Activated gamma-delta T cell (primary cell): Measurements from ENCODE around the gene CFAP45.

ENCODE experiments used
- DNase-seq: peaks from one replicate; lab custom pipeline; 2025; lab: John Stamatoyannopoulos, UW

Gene CFAP45

DNA sequence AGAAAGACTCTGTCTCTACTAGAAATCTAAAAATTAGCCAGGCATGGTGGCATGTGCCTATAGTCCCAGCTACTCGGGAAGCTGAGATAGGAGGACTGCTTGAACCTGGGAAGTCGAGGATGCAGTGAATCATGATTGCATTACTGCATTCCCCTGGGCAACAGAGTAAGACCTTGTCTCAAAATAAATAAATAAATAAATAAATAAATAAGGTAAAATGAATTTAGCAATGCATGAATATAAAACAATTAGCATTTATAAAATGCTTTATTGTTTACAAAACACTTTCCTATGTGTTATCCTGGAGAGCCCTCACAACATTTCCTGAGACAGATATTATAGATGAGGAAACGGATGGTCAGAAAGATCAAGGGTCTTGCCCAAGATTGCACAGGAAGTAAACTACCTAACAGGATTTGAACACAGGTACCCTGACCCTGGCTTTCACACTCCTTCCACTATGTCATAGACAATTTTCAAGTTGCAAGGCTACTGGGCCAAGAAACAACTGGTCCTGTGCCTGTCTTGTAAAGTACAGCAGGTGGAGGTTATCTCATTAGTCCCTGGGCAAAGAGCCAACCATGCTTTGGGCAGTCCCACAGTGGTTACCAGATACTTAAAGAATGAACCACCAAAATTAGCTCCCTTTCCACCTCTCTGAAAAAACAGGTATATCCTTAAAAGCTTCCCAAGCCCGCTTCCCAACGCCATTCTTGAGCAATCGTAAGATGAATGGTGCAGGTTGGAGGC, 22.1 kb downstream of the CFAP45 start:
- DNase-seq: no peak

DNA sequence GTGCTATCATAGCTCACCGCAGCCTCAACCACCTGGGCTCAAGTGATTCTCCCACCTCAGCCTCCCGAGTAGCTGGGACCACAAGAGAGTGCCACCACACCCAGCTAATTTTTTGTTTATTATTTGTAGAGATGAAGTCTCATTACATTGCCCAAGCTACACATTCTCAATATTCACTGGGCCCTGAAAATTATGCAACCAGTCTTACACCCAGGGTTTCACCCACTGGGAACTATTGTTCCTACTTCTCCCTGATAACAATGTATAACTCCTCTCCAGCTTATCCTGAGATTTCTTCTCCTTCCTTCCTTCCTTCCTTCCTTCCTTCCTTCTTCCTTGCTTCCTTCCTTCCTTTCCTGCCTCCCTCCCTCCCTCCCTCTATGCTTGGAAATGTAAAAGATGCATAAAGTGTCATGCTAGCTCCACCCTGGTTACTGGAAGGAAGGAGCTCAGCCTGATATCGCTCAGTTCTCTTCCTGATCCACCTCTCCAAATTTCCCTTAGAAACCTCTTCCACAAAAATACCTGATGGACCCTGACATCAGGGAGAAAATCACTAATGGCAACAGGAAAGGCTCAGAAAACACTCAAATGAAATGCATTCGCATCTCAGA, 26.3 kb downstream of the CFAP45 start:
- DNase-seq: no peak

DNA sequence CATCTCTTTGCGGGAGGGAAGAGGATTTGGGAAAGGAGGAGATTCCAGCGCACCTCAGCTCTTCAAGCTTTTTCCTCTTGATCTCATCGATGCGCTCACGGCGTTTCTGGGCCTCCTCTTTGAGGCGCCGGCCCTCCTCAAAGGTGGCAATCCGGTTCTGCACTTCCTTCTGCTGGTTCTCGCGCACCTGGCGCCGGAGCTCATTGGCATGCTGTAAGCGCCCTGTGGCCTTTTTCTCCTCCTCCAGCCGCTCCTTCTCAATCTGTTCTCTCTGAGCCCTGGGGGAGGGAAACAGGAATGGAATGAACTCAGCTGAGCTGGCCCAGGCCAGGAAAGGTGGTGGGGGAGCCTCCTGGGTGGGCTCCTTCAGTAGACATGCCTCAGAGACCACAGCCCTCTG, 27.1 kb downstream of the CFAP45 start:
- DNase-seq: no peak

DNA sequence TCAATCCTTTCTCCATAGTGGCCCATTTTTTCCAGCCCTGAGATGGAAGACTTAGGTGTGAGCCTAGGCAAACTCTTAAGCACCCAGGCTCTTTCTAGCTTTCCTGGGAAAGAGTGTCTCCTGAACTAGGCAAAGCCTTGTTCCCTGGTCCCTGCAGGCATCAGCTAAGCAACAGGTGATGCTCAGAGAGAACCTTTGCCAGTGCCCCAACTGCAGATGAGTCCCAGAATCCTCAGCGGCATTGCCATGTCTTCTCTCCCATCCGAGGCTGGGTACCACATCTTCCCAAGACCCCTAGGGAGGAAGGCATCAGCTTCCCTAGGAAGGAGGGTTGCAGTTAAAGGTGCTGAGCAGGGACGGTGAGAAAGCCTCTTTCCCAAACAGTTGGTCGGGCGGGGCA, 29.3 kb downstream of the CFAP45 start:
- DNase-seq: no peak

DNA sequence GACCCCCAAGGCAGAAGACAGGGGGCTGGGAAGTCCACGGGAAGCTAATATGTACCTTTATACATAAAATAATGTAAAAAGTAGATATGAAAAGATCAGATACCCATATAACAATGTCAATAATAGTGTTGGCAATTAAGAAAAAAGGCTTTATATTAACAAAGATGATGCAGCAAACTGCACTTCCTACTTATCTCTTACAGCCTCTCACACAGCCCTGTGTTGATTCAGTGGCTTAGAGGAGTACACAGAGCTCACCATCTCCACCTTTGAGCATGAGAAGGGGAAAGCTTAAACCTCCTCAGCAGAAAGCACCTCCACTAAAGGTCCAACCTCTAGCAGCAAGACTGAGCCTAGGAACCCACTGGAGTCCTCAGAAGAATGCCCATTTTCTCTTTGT, 30.4 kb downstream of the CFAP45 start:
- no peak for DNase-seq

DNA sequence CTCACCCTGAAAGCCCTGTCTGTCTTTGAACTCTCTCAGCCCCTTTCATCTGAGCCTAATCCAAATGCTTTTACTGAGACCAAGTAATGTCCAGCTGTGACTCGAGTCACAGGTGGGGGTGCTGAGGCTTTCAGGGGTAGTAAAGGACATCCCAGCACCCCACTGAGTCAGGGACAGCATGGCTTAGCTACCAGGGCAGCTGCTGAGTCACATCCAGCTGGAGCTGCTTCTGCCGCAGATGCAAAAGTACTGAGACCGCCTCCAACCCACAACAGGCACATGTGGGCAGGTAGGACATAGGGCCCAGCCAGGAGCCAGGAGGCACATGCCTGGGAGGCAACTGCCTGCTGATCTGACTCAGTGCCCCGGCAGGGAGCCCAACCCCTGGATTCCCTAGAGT, 30.8 kb downstream of the CFAP45 start:
- DNase-seq: no peak

DNA sequence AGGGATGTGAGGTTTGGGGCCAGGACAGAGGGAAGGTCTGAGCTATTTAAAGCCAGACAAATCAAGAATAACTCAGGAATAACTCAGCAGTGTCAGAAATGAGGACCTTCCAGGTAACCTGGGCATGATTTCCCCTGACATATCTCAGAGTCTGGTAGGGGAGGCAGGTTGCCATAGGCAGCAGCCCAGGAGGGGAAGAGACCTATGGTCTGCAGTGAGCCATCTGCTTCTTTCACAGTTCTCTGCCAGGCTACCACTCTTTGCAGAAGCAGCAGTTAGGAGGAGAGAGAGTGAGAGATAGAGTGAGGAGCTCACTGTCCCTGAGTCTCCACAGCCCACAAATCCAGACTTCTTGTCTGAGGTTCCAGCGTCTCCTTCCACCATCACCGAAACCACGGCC, 31.2 kb downstream of the CFAP45 start:
- no peak for DNase-seq

DNA sequence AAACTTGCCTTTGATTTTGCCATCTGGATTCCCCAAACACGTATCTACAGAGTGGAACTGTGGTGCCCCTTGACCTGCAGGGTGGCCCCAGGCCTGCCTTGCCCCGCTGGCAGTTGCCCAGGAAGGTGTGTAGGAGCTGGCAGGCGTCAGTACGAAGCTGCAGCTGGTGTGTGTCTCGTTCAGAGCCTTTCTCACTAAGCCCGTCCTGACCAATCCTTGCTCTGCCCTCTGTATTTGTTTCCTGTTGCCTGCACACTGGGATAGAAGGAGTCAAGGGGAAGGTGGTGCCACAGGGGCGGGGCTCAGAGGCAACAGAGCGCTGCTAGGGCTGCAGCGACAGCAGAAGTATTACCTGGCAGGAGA, 32.3 kb downstream of the CFAP45 start:
- DNase-seq: no peak

DNA sequence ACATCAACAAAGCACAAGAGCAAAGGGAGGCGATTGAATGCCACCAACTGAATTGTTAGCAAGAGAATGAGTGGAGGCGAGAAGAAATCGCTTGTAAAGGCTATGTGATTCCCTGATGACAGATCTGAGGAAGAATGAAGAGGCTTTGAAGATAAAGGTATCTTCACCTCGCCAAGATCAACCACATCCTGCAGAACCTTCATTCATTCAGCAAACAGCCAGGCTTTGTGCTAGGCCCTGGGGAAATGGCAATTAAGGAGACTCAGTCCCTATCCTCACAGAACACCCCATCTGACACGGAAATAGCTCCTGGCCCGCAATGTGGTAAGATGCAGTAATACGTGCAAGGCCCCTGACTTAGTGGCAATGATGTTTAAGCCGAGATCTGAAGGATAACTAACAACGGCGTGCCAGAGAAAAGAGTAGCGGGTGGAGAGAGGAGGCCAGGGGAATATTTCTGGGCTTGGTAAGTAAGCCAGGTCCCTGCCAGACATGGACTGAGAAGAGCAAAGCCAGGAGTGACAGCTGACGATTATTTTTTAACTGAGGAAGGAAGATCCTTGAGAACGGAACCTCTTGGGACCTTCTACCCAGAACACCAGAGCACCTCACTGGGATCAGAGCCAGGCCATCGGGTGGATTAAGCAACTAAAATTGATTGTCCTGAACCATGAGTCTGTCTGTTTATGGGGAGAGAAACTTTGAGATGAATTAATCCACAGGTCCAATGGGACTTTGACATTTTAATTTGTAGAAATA, 32.9 kb downstream of the CFAP45 start:
- no peak for DNase-seq

DNA sequence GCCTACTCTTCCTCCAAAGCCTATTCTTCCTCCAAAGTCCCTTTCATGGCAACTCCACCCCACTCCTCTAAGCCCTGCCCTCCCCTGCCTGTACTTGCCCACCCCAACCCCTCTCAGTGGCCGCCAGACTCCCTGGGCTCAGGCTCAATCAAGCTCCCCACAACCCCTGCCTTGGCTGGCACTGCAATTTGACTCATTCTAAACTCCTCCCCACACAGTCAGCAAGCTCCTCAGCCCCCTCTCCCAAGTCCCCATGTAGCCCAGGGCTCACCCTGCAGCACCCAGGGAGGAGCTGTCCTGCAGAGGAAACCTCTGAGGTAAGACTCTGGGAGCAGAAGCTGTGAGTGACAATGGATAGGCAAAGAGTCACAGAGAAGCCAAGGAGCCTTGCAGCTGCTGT, 33.9 kb downstream of the CFAP45 start:
- no peak for DNase-seq

DNA sequence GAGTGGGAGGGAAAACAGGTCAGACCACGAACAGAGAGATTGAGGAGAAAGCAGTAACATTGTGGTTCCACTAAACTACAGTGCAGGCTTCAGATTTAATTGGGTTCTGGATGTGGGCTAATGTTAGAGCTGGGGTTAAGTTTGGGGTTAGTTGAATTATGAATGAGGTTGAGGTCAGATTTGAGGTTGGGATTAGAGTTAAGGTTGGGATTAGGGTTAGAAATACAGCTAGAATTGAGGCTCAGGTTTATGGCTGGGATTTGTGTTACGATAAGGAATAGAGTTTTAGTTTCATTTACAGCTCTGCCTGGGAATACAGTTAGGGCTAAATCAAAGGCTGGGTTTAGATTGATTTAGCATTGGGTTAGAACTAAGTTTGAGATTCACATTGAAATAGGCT, 35.7 kb downstream of the CFAP45 start:
- no peak for DNase-seq

DNA sequence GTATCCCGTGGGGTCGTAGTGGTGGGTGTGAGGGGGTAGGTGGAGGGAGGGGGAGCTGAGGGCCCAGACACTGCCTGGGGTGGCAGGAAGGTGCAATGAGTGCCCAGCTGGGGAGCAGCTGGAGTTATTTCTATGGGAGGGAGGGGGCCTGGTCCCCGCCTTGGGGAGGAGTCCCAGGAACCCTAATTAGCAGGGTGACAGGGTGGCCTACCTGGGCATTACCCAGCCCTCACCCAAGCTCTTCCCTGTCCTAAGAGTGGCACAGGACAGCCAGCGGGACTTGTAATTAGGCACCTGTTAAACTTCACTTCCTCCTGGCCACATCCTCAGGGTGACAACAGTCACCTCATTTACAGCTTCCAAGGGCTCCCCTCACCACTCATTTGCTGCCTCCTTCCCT, 37.4 kb downstream of the CFAP45 start, which contains the start of gene VSIG8:
TSS of gene VSIG8 (minus strand) at position 101 of the 400 bp plus-strand sequence. CDS start 136 bp downstream, outside the sequence.
- DNase-seq: no peak

DNA sequence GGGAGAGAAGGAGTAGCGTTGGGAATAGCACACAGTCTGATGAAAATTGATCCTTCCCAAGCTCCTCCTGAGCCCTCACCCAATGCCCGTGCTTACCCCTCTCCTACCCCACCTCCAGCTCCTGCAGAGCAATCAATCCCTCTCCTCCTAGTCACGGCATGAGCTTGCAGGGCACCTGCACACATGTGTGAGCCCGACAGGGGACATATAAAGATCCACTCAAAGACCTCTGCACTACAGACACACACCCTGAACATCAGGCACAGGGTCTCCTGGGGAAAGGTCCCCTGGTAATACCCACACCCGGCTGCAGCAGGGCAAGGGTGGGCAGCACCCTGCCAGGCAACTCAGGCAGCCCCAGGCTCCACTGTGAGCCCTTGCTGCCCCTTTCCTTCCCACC, 37.9 kb downstream of the CFAP45 start:
- no peak for DNase-seq

DNA sequence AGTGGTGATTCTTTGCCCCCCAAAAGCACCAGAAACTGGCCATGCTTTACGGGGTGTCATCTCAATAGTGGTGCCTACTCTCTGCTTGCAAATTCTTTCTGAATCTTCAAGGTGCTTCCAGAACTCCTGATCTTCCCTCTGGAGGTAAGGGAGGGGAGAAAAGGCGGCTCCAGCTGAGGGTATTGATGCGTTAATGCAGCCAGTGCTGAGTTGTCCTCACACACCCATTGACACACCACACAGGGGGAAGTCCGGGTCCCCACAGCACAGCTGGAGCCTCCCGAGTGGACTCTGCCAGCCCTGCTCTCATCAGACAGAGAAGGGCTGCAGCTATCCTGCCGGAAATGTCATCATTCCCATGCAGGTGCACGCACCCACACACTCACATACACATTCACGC, 38.7 kb downstream of the CFAP45 start:
- DNase-seq: no peak

DNA sequence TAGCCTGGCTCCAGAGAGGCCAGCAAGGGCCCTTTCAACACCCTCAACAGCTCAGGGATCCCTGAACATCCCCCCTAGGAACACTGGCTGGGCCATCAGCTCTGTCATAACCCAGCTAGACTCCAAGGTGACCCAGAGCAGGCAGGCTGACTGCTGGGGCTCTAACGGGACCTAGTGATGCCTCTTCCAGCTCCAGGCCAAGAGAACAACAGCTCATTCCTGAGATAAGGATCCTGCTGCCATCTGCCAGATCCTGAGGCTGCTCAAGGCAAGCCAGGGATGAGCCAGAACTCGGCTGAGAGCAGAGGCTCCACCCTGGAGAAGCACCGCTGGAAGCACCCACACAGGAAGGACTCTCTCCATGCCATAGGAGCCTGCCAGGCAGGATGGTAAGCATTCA, 39.5 kb downstream of the CFAP45 start:
- DNase-seq: no peak

DNA sequence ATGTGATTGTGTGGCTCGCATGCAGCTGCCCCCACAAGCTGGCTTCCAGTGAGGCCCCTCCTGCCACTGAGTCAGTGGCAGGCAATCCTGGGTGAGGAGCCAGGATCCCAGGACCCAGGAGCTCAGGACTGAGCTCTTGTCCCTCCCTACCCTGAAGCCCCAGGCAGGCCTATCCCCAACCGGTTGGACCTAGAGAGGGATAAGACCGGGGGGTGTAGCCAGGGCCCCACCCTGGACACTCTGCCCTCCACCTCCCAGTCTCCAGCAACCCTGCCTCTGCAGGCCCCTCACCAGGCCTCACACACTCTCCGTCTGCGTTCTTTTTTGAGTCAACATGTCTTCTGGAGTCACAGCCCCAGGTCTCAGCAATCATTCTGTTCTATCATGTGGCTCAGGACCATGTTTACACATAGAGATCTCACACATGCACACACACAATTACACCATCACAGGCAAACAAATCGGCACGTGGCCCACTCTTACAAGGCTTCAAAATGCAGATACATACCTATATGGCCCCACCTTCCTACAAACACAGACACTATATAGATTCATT, 40.1 kb downstream of the CFAP45 start:
- DNase-seq: no peak

DNA sequence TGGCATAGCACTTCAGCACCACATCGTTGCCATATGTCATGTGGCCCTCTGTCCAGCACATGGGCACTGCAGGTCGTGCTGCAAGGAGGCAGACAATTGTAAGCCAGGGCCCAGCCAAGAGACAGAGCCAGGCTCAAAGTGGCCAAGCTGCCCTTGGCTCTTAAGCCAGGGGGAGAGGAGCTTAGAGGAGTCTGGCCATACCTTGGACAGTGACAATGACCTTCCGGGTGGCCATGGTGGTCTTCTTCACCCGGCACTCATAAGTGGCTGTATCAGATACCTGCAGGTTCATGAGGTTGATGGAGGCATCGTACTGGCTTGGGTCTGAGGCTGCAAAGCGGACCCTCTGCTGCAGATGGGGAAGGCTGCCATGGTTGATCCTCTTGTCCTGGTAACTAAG, 42.1 kb downstream of the CFAP45 start:
- DNase-seq: no peak

DNA sequence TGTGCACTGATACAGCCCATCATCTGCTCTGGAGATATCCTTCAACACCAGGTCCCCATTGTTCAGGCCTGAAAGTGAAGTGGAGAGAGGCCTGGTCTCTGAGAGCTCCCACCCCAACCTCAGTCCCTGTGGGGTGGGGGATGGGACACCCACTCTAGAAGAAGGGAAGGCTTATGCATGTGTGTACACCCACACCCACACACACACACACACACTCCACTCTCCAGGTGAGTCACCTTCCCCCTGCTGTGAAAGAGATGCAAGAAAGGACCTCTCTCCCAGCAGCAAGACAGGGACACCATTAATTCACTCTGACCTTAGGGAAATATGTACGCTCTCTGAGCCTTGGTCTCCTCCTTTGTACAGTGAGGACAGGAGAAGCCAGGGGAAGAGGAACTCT, 43.4 kb downstream of the CFAP45 start:
- no peak for DNase-seq

DNA sequence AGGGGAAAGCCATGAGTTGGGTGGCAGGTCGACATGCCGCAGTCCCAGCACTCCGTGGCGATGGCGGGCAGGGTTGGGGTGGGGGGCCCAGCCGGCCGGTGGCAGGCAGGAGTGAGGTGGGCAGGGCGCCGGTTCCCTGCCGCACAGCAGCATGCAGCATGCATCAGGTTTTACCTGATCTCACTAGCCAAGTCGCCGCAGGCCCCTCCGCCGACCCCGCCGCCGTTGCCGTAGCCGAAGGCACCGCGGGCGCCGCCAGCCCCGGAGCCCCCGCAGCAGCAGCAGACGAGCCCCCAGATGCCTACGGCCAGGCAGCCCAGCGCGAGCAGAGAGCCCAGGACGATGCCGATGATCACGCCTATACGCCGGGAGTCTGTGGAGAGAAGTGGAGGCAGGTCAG, 44.3 kb downstream of the CFAP45 start:
- no peak for DNase-seq

DNA sequence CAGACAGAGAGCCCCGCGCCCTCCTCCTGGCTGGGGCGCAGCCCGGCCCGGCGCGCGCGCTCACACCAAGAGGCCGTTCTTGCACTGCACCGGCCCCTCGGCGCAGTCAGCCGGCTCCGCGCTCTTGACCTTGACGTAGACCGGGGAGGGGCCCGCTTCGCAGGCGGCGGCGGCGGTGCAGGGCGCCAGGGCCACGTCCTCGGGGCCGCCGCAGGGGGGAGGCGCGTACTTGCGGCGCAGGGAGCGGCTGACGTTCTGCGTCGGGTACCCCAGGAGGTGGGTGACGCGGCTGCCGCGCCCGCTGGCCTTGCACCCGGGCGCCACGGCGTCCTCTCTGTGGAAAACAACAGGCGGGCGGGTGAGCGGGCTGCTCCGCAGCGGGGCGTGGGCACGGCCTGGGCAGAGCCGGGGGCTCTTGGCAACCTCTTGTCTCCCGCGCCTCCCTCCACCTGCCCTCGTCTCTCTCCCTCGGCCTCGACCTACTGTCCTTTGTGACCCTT, 45.2 kb downstream of the CFAP45 start:
- peak; percentile 64 for DNase-seq

DNA sequence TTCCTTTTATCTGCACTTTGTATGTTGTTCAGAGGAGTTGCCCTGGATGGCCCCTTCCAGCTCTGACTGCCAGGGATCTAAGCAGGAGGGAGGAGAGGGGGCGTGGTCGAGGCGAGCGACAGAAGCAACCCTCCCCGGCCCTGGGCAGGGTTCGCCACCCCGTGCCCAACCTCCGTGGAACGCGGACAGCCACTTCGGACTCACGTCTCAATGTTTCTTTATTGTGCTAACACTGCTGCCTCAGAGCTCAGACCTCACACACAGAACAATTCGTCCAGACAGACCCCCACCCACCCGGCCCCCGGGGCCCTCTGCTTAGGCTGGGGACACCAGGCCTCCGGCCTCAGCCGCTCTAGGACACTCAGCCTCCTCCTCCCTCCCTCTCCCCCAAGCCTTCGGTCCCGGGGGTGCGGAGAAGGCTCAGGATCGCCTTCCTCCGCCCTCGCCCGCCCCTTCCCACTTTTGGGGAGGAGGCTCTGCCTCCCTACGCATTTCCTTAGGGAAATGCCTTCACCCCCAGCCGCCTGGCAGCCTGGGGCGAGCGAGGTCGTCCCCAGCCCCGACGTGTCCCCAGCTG, 45.8 kb downstream of the CFAP45 start:
- DNase-seq: no peak

DNA sequence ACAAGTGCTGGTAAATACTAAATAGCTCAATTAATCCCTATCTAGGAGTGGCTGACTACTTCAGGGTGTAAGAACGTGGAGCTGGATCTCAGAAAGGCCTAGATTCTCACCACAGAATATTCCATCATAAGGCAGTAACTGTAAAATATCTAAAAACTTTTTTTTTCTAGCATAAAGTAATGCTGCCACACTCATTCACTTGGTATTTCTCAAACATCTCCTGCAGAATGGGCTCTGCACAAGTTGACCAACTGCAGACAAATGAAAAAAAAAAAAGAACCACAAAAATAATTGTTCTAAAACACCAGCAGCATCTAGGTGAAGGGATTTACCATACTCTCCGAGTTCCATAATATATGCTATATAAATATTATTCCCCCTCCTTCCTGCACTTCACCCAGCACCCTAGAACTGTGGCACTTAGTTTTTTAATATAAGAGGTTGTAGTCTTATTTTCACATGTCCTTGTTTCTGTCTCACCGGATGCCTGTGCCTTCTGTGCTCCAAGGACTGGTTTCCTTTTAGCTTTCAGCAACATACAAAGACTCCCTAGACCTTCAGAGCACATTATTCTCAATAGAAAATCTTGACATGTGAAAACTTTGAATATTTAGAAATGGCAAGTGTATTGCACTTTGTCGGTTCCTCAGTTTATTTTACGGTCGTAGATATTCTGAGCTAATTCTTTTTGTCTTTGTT, 46.4 kb downstream of the CFAP45 start:
- no peak for DNase-seq
